ENCODE data around the gene ISLR2.

ISLR2 gene

GRCh38 chr15:74184582-74185091, 54.3 kb downstream of the ISLR2 start:
- H3K4me3 ChIP-seq (ENCODE audit: control insufficient read depth, low read depth, low read length), result no peak overlapping the region
- no peak for TF ChIP-seq CTCF (IDR thresholded peaks at IDR 0.05; ENCODE audit: control insufficient read depth, insufficient read depth, low read depth, low read length, missing control alignments)
- no peak for DNase-seq (ENCODE audit: low read depth)

- DNase-seq (ENCODE audit: low read depth), result no peak
- no peak for TF ChIP-seq CTCF (IDR thresholded peaks at IDR 0.05; ENCODE audit: control insufficient read depth, insufficient read depth, low read depth, low read length, missing control alignments)
- H3K4me3 ChIP-seq (ENCODE audit: control insufficient read depth, low read depth, low read length), result no peak overlapping the region
These were observed 55.4 kb downstream of the ISLR2 start for GRCh38 chr15:74185710-74186348.

All from AG09309 (cell line).